IMR-90 (cell line): ENCODE results near the gene SCP2D1.

ENCODE experiments used
- RCOR1 ChIP-seq: IDR thresholded peaks from 2 replicates; pipeline ENCODE4 v1.6.1; 2012; ENCODE audit warnings: mild to moderate bottlenecking, low read length, improper control_type of control experiment; ENCODE audit not compliant: insufficient replicate concordance
- TF ChIP-seq, protein P1 (sequence below): conservative IDR thresholded peaks from 2 replicates; pipeline ENCODE4 v1.5.1; 2012; ENCODE audit warnings: mild to moderate bottlenecking, low read depth, low read length, improper control_type of control experiment

DNA sequence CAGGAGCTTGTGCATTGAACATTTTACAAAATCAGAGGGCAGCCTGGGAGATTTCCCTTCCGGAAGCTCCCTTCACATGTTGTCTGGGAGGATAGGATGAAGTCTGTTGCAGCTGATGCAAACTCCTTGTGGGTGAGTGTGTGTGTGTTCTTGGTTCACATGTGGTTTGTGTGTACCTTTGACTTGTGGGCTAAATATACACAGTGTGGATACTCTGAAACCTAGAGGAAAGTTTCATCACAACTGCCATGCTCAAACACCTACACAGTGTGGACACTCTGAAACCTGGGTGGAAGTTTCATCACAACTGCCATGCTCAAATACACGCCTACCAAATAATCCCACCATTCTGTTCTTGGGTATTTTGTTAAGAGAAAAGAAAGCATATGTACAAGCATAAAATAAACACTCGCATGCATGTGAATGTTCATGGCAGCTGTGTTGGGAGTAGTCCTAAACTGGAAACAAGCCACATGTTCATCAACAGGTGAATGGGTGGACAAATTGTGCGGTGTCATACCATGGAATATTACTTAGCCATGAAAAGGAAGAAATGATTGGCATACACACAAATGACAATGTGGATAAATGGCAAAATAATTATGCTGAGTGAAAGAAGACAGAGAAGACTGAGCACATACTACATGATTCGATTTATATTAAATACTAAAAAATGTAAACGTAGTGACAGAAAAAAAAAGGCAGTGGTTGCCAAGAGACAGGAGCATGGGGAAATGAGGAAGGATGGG is 1.8 kb downstream of the SCP2D1 start:
- no peak for TF ChIP-seq RCOR1
- TF ChIP-seq, protein P1, sequence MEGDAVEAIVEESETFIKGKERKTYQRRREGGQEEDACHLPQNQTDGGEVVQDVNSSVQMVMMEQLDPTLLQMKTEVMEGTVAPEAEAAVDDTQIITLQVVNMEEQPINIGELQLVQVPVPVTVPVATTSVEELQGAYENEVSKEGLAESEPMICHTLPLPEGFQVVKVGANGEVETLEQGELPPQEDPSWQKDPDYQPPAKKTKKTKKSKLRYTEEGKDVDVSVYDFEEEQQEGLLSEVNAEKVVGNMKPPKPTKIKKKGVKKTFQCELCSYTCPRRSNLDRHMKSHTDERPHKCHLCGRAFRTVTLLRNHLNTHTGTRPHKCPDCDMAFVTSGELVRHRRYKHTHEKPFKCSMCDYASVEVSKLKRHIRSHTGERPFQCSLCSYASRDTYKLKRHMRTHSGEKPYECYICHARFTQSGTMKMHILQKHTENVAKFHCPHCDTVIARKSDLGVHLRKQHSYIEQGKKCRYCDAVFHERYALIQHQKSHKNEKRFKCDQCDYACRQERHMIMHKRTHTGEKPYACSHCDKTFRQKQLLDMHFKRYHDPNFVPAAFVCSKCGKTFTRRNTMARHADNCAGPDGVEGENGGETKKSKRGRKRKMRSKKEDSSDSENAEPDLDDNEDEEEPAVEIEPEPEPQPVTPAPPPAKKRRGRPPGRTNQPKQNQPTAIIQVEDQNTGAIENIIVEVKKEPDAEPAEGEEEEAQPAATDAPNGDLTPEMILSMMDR = no peak
